HFFc6 (cell line): Measurements from ENCODE around the gene SPTLC1. TPM values are rescaled to one million over a fixed set of nuclear protein-coding genes. Genes with fewer than 3 reads are reported as not detected.
"Not testable (repeated sequence)": the region's sequence is repeated elsewhere in the genome, so short reads cannot be mapped to it uniquely, and the experiment has no call there.

Experiments
- DNase-seq: peaks from one replicate; pipeline ENCODE4 v3.0.0-alpha.2; 2018
- H3K27ac Mint-ChIP-seq: 2 replicates; pipeline ENCODE4 v1.8.0; 2020; ENCODE audit warnings: mild to moderate bottlenecking, mixed read lengths
- H3K27me3 Mint-ChIP-seq: 2 replicates; pipeline ENCODE4 v1.8.0; 2021; ENCODE audit warnings: mild to moderate bottlenecking, moderate library complexity, mixed read lengths; ENCODE audit not compliant: insufficient read depth
- H3K36me3 Mint-ChIP-seq: 2 replicates; pipeline ENCODE4 v1.8.0; 2021; ENCODE audit warnings: low read depth, mixed read lengths
- H3K4me1 Mint-ChIP-seq: 2 replicates; pipeline ENCODE4 v1.8.0; 2020; ENCODE audit warnings: low read depth, mixed read lengths
- H3K4me3 Mint-ChIP-seq: 2 replicates; pipeline ENCODE4 v1.8.0; 2020; ENCODE audit warnings: mild to moderate bottlenecking, moderate library complexity, mixed read lengths
- H3K9me3 Mint-ChIP-seq: 2 replicates; pipeline ENCODE4 v1.8.0; 2020; ENCODE audit warnings: mild to moderate bottlenecking, mixed read lengths
- CTCF ChIP-seq: fragments of 200-600 bp; sonication (generic); IDR thresholded peaks from 2 replicates; pipeline ENCODE4 v1.5.0; 2021; ENCODE audit warnings: antibody characterized with exemption, mild to moderate bottlenecking
- total RNA-seq, 6 experiments: library from RNA; stranded (reverse); fragmentation: NEBNext Ultra II Directional; extraction: Animal tissue kit (Norgen Biotek cat#: 25700); gene quantifications; 2 replicates in 1 of 6; 3 replicates in 5 of 6; pipeline ENCODE4 v1.2.3, GENCODE V29; 2021

The SPTLC1 gene
- total RNA-seq, 6 experiments from 2014 or later = 56.2 to 67.2 (median 63.5) TPM

GRCh38 chr9:92138157-92138959, 23.1 kb upstream of the SPTLC1 start:
- H3K36me3 Mint-ChIP-seq = no peaks in the 10 kb centered on the region
- H3K4me1 Mint-ChIP-seq = peaks cover 43% of the 10 kb centered on the region
- H3K9me3 Mint-ChIP-seq = no peaks in the 10 kb centered on the region
- no peak overlapping the region for H3K4me3 Mint-ChIP-seq
- peak; percentile 98 for TF ChIP-seq CTCF
- peaks cover 10% of the 10 kb centered on the region for H3K27me3 Mint-ChIP-seq
- no peak overlapping the region; the same call in 1 of the 2 replicates for H3K27ac Mint-ChIP-seq
- DNase-seq = peak; percentile 33

- no peak overlapping the region for H3K4me3 Mint-ChIP-seq
- no peaks in the 10 kb centered on the region for H3K36me3 Mint-ChIP-seq
- H3K27ac Mint-ChIP-seq = no peak overlapping the region
- DNase-seq = no peak
- peaks cover 45% of the 10 kb centered on the region for H3K4me1 Mint-ChIP-seq
- peaks cover 13% of the 10 kb centered on the region for H3K27me3 Mint-ChIP-seq
- peaks cover 3% of the 10 kb centered on the region for H3K9me3 Mint-ChIP-seq
- no peak for TF ChIP-seq CTCF
These were observed 21.1 kb upstream of the SPTLC1 start for GRCh38 chr9:92136184-92136858.

DNA sequence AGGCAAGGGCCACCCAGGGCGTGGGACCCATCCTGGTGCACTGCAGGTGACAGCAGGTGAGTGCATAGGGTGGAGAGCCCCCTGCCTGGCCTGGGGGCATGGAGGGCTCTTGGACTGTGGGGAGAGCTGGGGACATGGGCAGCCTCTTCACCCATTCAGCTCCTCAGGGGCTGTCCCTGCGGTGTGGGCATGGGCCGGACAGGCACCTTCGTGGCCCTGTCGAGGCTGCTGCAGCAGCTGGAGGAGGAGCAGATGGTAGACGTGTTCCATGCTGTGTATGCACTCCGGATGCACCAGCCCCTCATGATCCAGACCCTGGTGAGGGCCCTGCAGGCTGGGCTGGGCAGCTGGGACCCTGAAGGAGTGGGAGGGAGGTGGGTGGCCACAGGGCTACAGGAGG, 20.4 kb upstream of the SPTLC1 start:
- Mint-ChIP-seq H3K4me3 (no peak overlapping the region), H3K36me3 (no peaks in the 10 kb centered on the region), H3K27ac (no peak overlapping the region)

DNA sequence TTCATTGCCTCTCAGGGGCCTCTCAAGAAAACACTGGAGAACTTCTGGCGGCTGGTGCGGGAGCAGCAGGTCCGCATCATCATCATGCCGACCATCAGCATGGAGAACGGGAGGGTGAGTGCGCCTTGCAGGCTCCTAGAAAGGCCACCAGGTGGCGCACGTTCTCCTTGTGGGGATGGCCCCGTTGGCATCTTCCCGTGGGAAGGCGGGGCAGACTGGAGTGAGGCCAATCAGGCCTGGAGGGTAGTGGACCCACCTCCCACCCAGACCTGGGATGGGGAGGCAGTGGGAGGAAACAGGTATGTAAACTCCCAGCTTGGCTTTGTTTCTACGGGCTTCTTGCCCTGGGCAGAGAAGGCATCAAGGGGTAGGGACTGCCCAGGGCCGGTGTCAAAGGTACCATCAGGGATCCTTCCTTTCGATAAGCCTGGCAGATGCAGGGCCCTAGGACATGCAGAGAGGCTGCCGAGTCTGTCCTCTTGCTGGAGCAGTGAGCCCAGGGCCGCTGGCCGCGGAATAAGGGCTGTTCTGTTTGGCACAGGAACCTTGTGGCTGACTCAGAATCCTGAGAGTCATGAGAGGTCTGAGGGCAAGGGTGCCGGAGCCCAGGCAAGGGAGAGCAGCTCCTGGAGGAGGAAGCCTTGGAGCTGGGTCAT, 18.9 kb upstream of the SPTLC1 start:
- H3K4me1 Mint-ChIP-seq = peaks cover 27% of the 10 kb centered on the region
- H3K36me3 Mint-ChIP-seq = no peaks in the 10 kb centered on the region
- peaks cover 11% of the 10 kb centered on the region for H3K9me3 Mint-ChIP-seq
- H3K27me3 Mint-ChIP-seq = peaks cover 13% of the 10 kb centered on the region
- DNase-seq = peak; percentile 80
- TF ChIP-seq CTCF = peak; percentile 99
- H3K4me3 Mint-ChIP-seq = peak overlapping the region; percentile 83
- peak overlapping the region; percentile 94 for H3K27ac Mint-ChIP-seq

More for the DNA sequence above, 20.4 kb upstream of the SPTLC1 start:
- no peak for DNase-seq
- Mint-ChIP-seq H3K4me1 (peaks cover 38% of the 10 kb centered on the region), H3K9me3 (peaks cover 10% of the 10 kb centered on the region), H3K27me3 (peaks cover 13% of the 10 kb centered on the region)
- TF ChIP-seq CTCF = no peak

DNA sequence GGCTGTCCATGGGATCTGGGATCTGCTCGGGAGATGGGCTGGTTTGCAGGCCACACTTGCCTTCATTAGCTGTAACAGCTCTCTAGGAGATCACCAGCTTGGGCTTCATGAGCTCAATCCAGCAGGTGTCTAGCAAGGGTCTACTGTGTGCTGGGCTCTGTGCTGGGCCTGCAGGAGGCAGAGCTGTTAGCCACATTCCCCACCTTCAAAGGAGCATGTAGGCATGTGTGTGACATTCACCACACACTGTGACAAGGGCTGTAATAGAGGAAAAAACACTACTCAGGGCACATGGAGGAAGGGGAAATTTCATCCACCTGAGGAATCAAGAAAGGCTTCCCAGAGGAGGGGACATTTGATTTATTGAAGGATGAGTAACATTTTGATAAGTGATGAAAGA, 17.7 kb upstream of the SPTLC1 start:
- not testable (repeated sequence) for DNase-seq, H3K27ac Mint-ChIP-seq, H3K36me3 Mint-ChIP-seq, H3K4me3 Mint-ChIP-seq
- H3K27me3 Mint-ChIP-seq = peaks cover 18% of the 10 kb centered on the region
- peaks cover 22% of the 10 kb centered on the region for H3K4me1 Mint-ChIP-seq
- peaks cover 11% of the 10 kb centered on the region for H3K9me3 Mint-ChIP-seq
